SH-SY5Y (cell line): ENCODE data around the gene MCM9.

ENCODE experiments used
- GATA2 ChIP-seq: IDR thresholded peaks from 2 replicates; pipeline ENCODE4 v1.6.1; 2011; ENCODE audit warnings: mild to moderate bottlenecking, low read depth, low read length
- GATA3 ChIP-seq: IDR thresholded peaks from 2 replicates; pipeline ENCODE4 v1.6.1; 2011; ENCODE audit warnings: low read depth, mild to moderate bottlenecking, low read length, moderate library complexity

GRCh38 chr6:118952683-118953082 is 17.7 kb upstream of the MCM9 start:
- no peak for TF ChIP-seq GATA2
- no peak for TF ChIP-seq GATA3
